ENCODE data around the gene SLC39A13. TPM values are rescaled to one million over a fixed set of nuclear protein-coding genes. Genes with fewer than 3 reads are reported as not detected.

The SLC39A13 gene
- 15.5 TPM for polyA plus RNA-seq

DNA sequence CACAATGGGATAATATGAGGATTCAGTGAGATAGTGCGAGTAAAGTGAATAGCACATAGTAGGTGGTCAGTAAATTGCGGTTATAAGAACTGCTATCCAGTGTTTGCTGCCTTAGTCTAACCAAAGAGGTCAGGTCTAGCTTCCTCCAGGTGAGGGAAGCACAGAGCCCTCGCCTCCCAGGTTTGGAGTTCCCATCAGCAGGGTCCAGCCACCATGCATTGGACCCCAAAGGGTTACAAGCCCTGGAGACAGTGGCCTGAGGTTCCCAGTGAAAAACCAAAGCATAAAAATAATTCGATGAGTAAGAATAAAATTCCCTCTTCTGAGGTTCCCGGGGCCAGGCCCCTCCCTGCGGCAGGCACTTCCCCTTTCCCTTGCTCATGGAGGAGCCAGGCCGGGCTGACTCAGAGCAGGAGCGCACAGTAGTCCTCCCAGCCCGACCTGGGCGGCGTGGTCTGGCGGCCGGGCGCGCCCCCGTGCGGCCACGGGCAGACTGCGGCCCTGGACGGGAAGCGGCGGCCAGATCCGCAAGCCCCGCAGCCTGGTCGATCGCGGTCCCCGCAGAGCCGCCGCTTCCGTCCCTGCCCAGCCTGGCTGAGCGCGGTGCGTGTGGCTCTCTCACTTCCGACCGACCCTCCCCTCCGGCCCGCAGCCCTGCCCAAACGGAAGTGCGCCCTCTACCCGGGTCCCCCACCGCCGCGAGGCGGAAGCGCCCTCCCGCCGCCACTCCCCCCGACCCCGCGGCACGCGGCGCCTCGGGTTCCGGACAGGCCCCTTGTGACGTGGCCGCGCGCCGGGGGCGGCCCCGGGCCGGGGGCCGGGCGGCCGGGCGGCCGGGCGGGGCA, at the start of gene SLC39A13:
SLC39A13 (plus strand) TSS at position 845 of the 845 bp plus-strand sequence. CDS start 1,505 bp downstream, outside the sequence.
- peak within 1 kb of the TSS; percentile 55 to 95 (median 94) for H3K27ac Mint-ChIP-seq
- no peaks in the 10 kb centered on the region for H3K27me3 Mint-ChIP-seq
- H3K4me1 Mint-ChIP-seq = peaks cover 12 to 21% (median 13%) of the 10 kb centered on the region in 3 donors
- no peaks in the 10 kb centered on the region for H3K36me3 Mint-ChIP-seq
- H3K9me3 Mint-ChIP-seq = no peaks in the 10 kb centered on the region
- H3K4me3 Mint-ChIP-seq = peak within 1 kb of the TSS; percentile 86 to 95 (median 94)

DNA sequence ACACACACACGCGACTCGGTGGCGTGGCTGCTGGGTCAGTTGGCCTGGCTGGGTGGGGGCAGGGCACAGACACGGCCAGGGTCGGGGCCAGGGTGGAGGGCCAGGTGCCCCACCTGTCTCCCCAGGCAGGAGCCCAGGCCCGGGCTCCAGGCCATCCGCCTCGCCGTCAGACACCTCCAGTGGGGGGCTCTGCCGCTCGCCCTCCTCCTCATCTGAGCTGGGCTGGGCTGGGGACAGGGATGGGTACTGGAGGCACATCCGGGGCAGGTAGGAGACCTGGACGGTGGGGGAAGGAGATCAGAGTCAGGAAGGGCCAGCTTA, 49.7 kb upstream of the SLC39A13 start:
- peaks cover 5 to 8% (median 7%) of the 10 kb centered on the region in 3 donors for H3K4me1 Mint-ChIP-seq
- H3K9me3 Mint-ChIP-seq = no peaks in the 10 kb centered on the region
- peaks cover 2% of the 10 kb centered on the region for H3K36me3 Mint-ChIP-seq
- no peaks in the 10 kb centered on the region for H3K27me3 Mint-ChIP-seq
- no peak overlapping the region for H3K27ac Mint-ChIP-seq
- H3K4me3 Mint-ChIP-seq = no peak overlapping the region

GRCh38 chr11:47359162-47359561, 49.2 kb upstream of the SLC39A13 start:
- H3K4me1 Mint-ChIP-seq = peaks cover 5 to 8% (median 7%) of the 10 kb centered on the region in 3 donors
- H3K27ac Mint-ChIP-seq = peak overlapping the region in 1 of 3 donors; percentile 81
- peaks cover 2% of the 10 kb centered on the region for H3K36me3 Mint-ChIP-seq
- H3K27me3 Mint-ChIP-seq = no peaks in the 10 kb centered on the region
- no peaks in the 10 kb centered on the region for H3K9me3 Mint-ChIP-seq
- no peak overlapping the region for H3K4me3 Mint-ChIP-seq

GRCh38 chr11:47359586-47359985, 48.8 kb upstream of the SLC39A13 start:
- no peak overlapping the region for H3K27ac Mint-ChIP-seq
- H3K36me3 Mint-ChIP-seq = peaks cover 2% of the 10 kb centered on the region
- no peaks in the 10 kb centered on the region for H3K27me3 Mint-ChIP-seq
- no peak overlapping the region for H3K4me3 Mint-ChIP-seq
- H3K4me1 Mint-ChIP-seq = peaks cover 5 to 10% (median 10%) of the 10 kb centered on the region in 3 donors
- no peaks in the 10 kb centered on the region for H3K9me3 Mint-ChIP-seq

DNA sequence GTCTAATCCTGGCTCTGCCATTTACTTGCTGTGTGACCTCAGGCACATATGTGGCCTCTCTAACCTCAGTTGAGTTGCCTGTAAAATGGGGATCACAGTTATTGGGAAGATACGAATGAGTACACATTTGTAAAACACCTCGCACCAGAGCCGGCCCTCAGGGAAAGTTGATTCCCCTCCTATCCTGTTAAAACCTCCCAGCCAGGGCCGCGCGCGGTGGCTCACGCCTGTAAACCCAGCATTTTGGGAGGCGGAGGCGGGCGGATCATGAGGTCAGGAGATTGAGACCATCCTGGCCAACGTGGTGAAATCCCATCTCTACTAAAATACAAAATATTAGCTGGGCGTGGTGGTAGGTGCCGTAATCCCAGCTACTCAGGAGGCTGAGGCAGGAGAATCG, 48.0 kb upstream of the SLC39A13 start:
- peaks cover 2% of the 10 kb centered on the region for H3K36me3 Mint-ChIP-seq
- no peaks in the 10 kb centered on the region for H3K9me3 Mint-ChIP-seq
- no peaks in the 10 kb centered on the region for H3K27me3 Mint-ChIP-seq
- H3K27ac Mint-ChIP-seq = no peak overlapping the region
- H3K4me3 Mint-ChIP-seq = no peak overlapping the region
- peaks cover 10 to 11% (median 10%) of the 10 kb centered on the region in 3 donors for H3K4me1 Mint-ChIP-seq

GRCh38 chr11:47361419-47361818, 47.0 kb upstream of the SLC39A13 start:
- peak overlapping the region in 1 of 4 donors; percentile 46 for H3K4me3 Mint-ChIP-seq
- peaks cover 10 to 17% (median 15%) of the 10 kb centered on the region in 3 donors for H3K4me1 Mint-ChIP-seq
- H3K9me3 Mint-ChIP-seq = no peaks in the 10 kb centered on the region
- no peaks in the 10 kb centered on the region for H3K27me3 Mint-ChIP-seq
- peak overlapping the region in 1 of 3 donors; percentile 31 for H3K27ac Mint-ChIP-seq
- H3K36me3 Mint-ChIP-seq = peaks cover 2% of the 10 kb centered on the region

DNA sequence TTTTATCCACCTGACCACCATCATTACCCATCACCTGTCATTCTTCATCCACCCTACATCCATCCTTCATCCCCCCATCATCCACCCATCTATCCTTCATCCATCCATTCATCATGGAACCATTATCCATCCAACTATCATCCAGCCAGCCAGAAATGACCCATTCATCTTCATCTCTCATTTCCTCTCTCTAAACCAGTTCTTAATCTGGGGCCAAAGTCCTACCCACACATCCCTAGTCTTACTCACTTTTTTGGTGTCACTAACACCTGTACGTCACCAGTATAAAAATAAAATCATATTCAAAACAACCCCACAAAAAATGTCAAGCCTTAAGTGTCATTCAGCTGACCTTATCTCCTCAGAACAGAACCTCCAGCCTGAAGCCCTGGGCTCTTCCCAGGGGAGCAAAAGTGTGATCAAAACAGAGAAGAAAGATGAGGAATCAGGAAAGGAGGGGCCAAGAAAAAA, 42.3 kb upstream of the SLC39A13 start:
- Mint-ChIP-seq H3K4me3 (no peak overlapping the region), H3K4me1 (peaks cover 17 to 27% (median 22%) of the 10 kb centered on the region in 3 donors), H3K36me3 (peaks cover 2% of the 10 kb centered on the region), H3K9me3 (no peaks in the 10 kb centered on the region), H3K27ac (peak overlapping the region in 1 of 3 donors; percentile 50), H3K27me3 (no peaks in the 10 kb centered on the region)

DNA sequence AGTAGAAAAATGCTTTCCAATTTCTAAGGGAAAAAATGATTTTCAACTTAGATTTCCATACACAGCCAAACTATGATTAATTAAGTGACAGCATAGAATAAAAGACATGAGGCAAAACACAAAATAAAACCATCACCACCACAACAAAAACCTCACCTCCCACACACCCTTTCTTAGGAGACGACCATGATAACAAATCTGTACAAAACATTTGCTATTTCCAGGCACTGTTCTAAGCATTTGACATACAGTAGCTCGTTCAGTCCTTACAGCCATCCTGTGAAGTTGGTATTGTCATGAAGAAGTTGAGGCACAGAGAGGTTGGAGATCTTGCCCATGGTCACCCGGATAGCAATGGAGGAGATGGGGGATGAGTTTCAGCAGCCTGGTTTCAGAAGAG, 38.7 kb upstream of the SLC39A13 start:
- Mint-ChIP-seq H3K36me3 (peaks cover 2% of the 10 kb centered on the region), H3K27me3 (no peaks in the 10 kb centered on the region), H3K27ac (peak overlapping the region in 1 of 3 donors; percentile 42), H3K4me1 (peaks cover 14 to 28% (median 27%) of the 10 kb centered on the region in 3 donors), H3K9me3 (no peaks in the 10 kb centered on the region), H3K4me3 (peak overlapping the region in 1 of 4 donors; percentile 52)

DNA sequence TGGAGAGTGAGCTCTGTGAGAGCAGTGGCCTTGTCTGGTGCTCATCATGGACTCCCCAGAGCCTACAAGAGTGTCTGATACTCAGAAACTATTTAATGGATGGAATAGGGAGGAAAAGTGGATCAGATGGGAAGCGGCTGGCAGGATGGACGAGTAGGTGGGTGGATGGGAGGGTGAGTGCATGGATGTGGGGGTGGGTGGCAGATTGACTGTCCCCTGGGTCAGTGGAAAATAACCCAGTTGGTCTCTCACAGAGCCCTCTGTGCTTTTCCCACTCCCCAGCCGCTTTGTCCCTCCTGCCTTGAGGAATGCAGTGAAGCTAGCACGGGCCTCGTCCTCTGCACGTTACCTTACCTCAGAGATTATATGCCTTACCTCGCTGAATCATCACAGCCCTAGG, 36.0 kb upstream of the SLC39A13 start:
- Mint-ChIP-seq H3K9me3 (no peaks in the 10 kb centered on the region), H3K36me3 (no peaks in the 10 kb centered on the region), H3K4me1 (peaks cover 11 to 30% (median 22%) of the 10 kb centered on the region in 3 donors), H3K27ac (peak overlapping the region in 1 of 3 donors; percentile 3), H3K4me3 (peak overlapping the region in 1 of 4 donors; percentile 66), H3K27me3 (no peaks in the 10 kb centered on the region)

GRCh38 chr11:47373876-47374719, 34.3 kb upstream of the SLC39A13 start:
- no peaks in the 10 kb centered on the region for H3K27me3 Mint-ChIP-seq
- peak overlapping the region in 2 of 4 donors; percentile 67 to 79 for H3K4me3 Mint-ChIP-seq
- H3K9me3 Mint-ChIP-seq = no peaks in the 10 kb centered on the region
- peaks cover 14 to 31% (median 22%) of the 10 kb centered on the region in 3 donors for H3K4me1 Mint-ChIP-seq
- H3K36me3 Mint-ChIP-seq = no peaks in the 10 kb centered on the region
- peak overlapping the region; percentile 23 to 76 (median 63) for H3K27ac Mint-ChIP-seq

- Mint-ChIP-seq H3K4me3 (peak overlapping the region in 3 of 4 donors; percentile 67 to 79 (median 76)), H3K27ac (peak overlapping the region in 2 of 3 donors; percentile 23 to 76)
These were observed 33.7 kb upstream of the SLC39A13 start for GRCh38 chr11:47374720-47375019.

GRCh38 chr11:47375020-47375419, 33.4 kb upstream of the SLC39A13 start:
- H3K36me3 Mint-ChIP-seq = no peaks in the 10 kb centered on the region
- H3K27me3 Mint-ChIP-seq = no peaks in the 10 kb centered on the region
- H3K9me3 Mint-ChIP-seq = no peaks in the 10 kb centered on the region
- peak overlapping the region in 3 of 4 donors; percentile 67 to 79 (median 76) for H3K4me3 Mint-ChIP-seq
- H3K4me1 Mint-ChIP-seq = peaks cover 9 to 24% (median 15%) of the 10 kb centered on the region in 3 donors
- H3K27ac Mint-ChIP-seq = peak overlapping the region in 1 of 3 donors; percentile 50

More at GRCh38 chr11:47374720-47375019, 33.7 kb upstream of the SLC39A13 start:
- Mint-ChIP-seq H3K36me3 (no peaks in the 10 kb centered on the region), H3K27me3 (no peaks in the 10 kb centered on the region), H3K9me3 (no peaks in the 10 kb centered on the region), H3K4me1 (peaks cover 12 to 26% (median 18%) of the 10 kb centered on the region in 3 donors)

DNA sequence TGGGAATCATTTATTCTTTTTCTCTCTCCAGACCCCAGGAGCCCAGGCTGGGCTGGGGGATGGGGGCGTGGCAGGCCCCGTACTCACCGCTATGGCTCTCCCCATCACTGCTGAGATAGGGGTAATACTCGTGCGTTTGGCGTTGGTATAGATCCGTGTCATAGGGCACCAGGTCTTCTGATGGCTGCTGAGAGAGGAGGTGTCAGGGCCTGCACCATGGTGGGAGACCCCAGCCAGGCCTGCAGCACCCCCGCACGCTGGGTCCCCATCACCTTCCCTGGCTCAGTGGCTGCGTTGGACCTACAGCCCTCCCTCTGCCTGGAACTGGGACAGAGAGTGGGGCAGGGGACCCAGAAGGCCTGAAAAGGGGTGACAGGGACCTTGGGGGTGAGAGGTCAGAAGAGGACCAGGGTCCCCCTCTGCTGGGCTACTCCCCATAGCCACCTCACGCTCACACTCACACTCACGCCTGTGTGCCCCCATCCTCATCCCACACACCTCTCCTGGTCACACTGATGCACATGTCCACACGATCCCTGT, 32.8 kb upstream of the SLC39A13 start:
- Mint-ChIP-seq H3K4me1 (peaks cover 9 to 23% (median 15%) of the 10 kb centered on the region in 3 donors), H3K27me3 (no peaks in the 10 kb centered on the region), H3K36me3 (no peaks in the 10 kb centered on the region), H3K27ac (peak overlapping the region; percentile 33 to 79 (median 50)), H3K9me3 (no peaks in the 10 kb centered on the region), H3K4me3 (peak overlapping the region in 3 of 4 donors; percentile 67 to 95 (median 87))

DNA sequence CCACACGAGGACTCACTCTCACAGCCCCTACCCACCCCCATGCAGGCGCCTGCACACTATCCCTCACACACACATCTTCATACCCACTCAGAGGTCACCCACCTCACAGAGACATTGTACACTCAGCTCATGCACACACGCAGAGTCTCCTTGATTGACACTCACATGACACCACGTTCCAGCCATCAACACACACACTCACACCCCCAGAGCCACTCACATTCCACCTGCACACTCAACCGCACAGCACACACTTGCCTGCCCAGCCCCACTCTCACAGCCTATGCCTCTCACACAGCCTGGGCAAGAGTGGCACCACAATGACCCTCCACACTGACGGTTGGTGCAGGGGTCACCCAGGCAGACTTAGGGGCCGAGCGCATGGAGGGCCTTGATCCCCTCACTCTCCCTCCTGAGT, 32.3 kb upstream of the SLC39A13 start:
- Mint-ChIP-seq H3K4me3 (peak overlapping the region in 3 of 4 donors; percentile 87 to 95 (median 93)), H3K9me3 (no peaks in the 10 kb centered on the region), H3K36me3 (no peaks in the 10 kb centered on the region), H3K27me3 (no peaks in the 10 kb centered on the region), H3K27ac (peak overlapping the region in 2 of 3 donors; percentile 33 to 79), H3K4me1 (peaks cover 11 to 26% (median 15%) of the 10 kb centered on the region in 3 donors)
